Activated T-cell treated with anti-CD3 and anti-CD28 coated beads for 4 hours (primary cell): ENCODE results near the gene SEMA5A.

ENCODE experiments used
- DNase-seq: peaks from one replicate; pipeline ENCODE4 v3.0.0-alpha.2; 2020

The SEMA5A gene

DNA sequence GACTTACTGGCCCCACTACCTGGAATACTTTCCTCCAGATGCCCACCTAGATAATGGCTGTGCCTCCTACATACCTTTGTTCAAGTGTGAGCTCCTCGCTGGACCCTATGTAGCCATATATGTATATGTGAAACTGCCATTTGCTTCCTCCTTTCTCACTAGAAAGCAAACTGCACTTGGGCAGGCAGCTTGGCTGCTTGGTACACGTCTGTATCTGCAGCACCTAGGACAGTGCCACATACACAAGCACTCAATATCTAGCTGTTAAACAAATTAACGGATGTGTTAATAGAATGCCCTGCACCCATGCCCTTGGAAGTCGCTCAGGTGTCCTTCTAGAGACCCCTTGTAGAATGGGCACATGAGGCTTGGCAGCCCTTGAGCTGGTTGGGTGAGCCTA is 301.5 kb downstream of the SEMA5A start:
- no peak for DNase-seq

DNA sequence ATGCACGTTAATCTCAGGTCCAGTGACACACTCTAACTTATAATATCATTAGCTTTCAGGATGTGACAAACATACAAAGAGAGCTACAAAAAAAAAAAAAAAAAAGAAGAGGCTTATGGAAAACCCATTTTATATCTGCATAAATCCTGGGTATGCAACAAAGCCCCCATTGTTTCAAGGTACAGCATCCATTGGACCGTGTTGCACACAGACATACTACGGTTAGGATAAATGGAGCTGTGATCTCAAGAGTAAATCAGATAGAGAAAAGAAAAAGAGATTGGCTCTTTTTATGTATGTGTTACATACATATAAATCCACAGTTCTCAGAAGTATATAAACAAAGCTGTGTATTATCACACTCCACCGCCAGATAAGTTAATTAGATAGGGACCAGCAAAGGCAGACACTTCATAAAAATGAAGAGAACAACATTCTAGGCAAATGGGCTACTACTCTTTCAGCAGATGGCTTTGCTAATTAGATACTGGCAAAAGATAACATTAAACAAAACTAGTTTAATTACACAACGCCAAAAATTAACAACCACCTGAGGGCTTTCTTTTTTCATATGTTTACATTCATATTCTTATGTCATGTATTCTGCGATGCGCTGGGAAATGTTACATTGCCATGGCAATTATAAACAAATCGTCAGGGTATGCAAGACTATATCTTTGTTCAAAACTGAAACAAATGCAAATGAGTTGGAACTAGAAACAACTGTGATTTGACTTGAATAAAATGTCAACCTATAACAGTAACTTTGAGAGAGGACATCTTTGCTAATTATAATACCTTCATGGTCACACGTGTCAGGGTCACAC is 304.2 kb downstream of the SEMA5A start:
- DNase-seq: no peak

DNA sequence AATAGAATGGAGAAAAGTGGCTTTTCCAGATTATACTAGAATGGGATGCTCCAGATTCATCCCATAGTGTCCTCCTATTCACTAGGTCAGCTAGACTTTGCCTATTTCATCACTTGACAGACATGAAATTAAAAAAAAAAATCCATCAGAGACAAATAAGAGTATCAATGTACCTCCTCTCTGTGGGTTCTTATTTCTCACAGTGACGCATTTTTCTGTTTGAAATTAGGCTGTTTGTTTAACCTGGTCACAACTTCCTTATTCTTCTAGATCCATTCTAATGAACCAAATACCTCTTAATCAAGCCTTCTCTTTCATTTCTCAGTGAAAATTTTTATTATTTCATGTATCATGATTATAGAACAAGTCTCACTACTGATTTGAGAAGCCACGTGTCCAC is 305.4 kb downstream of the SEMA5A start:
- DNase-seq: no peak

DNA sequence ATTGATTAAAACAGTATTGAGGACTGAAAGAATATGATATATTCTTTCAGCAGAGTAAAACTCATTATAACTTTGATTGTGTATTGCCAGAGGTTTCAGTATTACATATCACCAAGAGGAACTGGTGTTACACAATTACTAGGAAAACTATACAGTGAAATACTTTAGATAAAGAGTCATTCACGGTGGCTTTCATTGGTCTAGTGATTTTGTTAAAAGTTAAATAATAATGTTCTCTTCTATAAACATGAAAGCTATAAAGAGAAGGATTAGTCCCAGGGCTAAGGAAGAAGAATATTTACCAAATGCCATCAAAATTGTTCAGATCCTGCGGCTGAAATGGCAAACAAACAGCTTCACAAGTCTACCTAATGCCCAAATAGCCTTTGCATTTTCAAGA is 306.2 kb downstream of the SEMA5A start:
- no peak for DNase-seq

DNA sequence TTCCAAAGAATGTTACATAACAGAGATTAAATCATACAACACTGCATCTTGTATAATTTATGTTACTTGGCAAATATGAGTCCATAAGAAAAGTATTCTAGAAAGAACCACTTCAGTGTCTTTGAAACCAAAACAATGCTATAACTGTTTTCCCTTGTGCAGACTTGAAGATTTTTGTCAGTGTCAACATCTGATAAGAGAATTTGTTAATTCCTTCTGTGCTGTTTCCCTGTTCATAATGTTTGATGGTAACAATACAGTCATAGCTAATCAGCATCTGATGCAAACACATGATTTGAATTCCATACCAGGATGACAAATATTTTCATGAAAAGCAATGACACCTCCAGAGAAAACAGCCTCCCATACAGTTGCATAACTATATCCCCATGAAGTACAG is 306.8 kb downstream of the SEMA5A start:
- no peak for DNase-seq

DNA sequence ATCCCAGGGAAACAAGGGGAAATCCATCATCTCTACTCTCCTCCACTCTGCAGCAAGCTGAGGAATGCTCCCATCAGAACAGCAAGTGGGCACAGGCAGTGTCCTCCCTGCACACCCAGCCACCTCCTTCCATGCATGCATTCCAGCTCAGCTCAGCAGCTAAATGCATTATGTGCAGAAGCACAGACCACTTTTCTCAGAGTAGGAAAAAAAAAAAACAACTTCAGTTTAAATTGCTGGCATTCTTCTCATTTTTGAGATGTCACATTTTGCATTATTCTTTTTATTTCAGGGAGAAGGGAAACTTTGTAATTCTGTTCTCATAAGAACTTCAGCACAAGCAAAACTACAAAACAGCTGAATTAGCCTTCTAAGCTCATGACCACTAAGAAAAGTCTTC is 312.2 kb downstream of the SEMA5A start:
- DNase-seq: no peak

DNA sequence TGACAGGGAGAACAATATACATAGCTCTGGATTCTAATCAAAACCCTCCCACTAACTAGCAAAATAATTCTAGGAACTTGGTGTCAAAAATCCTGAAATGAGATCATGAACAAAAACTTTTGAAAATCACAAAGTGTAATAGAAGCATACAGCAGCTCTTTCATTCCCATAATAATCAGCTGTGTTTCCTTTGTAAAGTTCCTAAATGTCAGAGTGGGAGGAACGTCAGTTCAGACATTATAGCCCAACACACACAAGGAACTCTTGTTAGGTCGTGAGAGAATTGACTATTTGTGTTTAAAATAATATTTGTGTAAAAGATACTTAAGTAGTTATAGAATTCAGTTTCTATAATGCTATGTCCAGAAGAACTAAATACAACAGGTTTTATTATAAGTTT is 312.8 kb downstream of the SEMA5A start:
- DNase-seq: no peak

DNA sequence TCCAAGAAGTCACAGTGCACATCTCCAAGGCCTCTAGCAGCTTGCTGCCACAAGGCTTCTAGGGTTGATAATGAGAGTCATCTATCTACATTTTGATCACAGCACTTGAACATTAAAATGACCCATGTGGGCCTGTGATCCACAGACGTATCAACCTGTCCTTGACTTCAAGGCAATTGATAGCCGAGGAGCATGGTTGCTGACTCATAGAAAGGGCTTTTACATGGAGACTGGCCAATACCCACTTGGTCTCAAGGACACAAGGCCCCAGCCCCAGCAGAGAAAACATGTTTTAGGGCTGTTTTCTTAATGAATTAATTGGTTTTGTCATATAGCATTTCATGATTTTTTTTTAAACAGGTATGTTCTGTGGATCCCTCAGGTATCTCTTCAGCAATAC is 314.0 kb downstream of the SEMA5A start:
- DNase-seq: no peak

DNA sequence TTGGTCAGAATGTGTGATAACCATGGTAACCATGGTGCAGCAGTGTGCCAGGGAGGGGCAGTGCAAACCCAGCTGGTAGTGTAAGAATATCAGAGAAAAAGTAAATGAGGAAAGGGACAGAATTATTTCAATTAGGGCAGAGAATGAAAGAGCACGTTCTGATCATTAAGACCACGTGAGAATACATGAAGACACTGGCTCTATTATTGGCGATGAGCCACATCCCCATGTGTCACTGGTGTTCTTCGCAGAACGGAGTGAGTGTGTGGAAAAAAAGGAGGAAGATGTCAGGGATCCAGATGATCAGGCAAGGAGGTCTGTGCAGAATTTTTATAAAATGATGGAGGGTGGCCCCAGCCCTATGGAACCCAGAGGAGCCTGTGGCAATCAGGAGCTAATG is 315.5 kb downstream of the SEMA5A start:
- DNase-seq: no peak

DNA sequence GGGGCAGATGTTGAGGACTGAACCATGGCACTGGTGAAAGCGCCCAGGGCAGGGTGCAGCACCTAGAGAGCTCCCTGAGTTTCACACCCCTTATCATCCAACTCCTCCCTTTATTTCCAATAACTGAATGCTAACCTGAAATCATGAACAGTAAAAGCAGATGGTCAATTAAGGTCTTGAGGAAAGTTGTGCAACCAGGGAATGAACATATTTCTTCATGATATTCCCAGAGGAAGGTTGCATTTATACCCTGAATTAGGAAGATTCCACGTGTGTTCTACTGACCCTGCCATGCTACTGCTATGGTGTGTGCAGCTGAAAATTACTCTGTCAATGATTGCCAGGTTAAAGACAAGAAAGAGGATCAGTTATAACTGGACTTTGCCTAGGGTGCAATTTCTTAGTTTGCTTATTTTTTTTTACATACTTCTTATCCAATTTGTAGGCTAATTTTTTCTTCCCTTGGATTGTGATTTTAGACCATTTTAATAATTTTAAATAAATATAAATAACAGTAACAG is 319.8 kb downstream of the SEMA5A start:
- DNase-seq: no peak

DNA sequence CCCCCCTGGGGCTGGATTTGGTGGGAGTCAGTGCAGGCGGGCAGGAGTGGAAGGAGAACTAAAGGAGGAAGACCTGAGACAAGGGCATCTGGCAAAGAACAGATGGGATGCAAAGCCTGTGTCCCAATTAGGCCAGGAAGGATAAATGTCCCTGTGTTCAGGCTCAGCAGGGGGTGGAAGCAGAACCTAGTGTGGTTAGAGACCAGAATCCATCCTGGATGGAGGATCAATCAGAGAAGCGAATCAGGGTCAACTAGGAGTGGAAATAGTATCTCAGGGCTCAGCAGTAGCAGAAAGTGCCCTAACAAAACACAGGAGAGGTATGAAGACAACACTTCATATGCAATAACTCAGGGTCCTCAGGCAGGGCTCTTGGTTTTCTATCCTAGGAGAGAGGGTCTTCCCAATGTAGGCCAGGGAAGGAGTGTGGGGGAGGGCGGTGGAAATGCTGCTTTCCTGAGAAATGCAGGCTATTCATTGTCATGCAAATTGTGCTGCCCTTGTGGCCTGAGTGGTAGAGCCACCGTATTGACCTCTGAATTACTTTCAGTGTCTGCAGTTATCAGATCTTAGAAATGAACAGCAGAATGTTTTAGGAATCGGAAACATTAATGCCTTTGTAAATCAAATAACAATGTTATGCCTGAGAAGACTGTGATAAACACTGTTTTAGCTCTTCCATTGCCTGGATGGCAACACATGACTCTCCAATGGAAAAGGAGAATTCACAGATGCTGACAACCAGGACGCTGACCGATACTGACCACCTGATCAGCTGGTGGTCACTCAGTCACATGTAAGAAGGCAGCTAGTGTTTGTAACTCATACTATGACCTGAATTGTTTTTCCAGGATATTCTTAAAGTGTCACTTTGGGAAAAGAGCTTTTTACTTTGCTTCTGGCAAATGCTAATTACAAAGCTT is 323.6 kb downstream of the SEMA5A start:
- DNase-seq: no peak

DNA sequence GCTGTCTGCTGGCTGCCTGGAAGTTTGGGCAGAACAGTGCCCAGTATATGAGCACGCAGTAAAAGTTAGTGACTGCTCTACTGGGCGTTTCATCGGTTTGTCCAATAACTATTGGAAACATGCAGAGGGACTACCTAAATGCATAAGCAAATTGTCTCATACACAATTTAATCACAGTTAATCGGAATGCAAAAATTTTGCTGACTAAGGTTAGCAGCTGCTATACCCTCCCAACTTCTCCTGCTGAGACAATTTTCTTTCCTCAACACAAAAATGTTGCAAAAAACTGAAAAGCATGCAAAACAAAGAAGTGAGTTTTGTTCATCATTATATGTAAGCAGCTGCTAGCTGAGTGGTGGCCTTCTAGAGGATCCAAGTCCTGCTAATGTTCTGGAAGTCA is 327.5 kb downstream of the SEMA5A start:
- DNase-seq: no peak

DNA sequence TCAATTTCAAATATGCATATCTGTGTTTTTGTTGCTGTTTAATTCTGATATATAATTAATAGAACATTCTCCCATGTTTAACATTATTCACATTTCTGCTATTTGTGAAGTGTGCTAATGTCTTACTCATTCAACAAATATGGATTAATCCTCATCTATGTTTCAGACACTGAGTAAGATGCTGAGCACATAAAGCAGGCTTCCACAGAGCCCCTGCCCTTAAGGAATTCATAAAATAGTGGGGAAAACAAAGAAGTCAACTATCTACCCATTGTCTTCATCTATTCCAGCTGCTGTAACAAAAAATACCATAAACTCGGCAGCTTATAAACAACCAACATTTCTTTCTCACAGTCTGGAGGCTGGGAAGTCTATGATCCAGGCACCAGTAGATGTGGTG is 333.3 kb downstream of the SEMA5A start:
- DNase-seq: no peak

DNA sequence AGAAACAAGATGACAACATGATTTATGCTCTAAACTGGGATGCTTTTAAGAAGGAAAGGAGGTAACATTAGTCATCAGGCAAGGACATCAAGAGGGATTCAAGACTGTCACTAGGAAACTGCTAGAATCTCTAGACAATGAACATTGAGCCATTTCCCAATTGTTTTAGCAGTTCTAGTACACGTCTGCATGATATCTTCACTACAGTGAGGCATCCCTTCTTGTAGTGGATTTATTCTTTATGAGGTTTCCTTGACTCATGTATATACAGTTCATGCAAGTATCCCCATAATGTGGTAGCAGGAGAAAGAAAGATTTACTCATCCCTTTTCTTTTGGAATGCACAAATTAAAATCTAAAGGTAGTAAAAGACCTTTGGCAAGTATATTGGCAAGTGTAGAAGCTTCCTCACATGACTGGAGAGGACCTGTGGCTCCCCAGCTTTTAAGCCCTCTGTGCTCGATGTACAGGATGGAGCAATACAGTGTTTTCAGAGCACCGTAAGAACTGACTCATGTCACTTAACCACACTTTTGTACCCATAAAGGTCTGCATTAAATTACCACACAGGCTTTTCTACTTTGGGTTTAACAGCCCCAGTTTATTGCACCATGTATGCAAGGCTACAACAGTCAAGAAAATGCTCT is 335.9 kb downstream of the SEMA5A start:
- DNase-seq: no peak

DNA sequence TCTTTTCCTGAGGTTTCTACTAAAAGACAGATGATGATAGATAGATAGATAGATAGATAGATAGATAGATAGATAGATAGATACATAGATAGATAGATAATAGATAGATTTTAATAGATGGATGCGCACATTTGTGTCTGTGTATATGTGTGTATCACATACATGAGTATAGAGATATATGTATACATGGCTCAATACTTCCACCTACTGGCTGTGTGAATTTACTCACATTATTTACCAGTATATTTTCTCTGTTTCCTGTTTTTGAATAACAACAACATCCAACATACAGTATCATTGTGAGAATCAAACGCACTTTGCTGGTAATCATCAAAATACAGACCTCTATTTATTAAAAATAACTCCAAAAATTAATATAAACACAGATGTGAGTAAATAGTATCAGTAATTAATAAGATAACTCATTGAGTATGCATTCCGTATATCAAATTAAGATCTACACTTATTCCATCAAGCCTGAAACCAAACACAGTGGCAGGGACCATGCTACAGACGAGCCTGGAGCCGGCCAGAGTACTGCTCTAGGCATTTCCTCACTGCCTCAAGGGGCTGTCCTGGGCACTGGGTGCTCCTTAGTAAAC is 338.0 kb downstream of the SEMA5A start:
- DNase-seq: no peak

DNA sequence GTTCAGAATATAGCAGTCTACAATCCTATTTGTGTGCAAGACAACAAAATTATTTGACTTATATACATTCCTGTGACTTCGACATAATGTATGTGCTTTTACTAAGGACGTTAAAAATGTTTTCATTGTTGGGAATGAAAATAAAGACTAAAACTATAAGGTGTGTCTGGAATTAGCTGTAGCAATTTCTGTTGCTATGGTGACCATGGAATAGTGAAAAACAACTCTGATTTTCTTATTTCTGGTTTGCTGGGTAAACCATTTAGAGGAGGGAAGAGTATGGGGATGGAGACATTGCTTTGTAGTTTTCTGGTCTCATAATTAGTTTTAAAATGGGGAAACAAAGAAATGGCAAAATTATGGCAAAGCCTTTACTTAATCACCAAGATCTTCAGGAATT is 343.2 kb downstream of the SEMA5A start:
- DNase-seq: no peak

DNA sequence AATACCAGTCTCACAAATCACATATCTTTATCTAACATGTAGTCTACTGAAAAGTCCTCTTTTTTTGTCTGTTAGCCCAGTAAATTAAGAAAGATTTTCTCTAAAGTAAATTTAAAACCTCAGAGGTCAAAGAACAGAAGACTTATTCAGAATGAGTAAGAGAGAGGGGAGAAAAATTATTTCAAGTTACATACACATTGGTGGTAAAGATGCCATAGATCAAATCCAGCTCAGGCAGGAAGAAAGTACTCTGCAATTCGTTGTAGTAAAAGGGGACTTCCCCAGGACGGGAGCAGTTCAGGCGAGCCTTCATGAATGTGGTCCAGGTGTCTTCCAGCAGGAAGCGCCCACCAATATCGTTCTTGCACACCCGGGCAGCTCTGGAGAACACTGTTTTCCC is 344.1 kb downstream of the SEMA5A start:
- no peak for DNase-seq

DNA sequence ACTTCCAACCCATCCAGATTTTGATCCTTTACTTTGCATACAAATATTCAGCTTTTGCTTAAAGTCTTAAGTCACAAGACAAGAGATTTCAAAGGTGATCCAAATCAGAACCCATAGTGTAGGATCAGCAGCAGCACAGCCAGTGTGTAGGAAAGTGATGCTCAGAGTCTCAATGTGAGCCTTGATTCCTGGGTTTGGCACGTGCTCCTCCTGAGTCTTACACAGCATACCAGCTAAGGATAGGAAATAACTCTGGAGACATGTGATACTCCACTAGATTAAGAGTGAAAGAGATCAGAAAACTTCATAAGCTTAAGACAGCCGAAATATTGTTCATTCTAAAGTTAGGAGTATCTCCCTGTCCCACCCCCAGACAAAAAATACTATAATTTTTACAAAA is 344.9 kb downstream of the SEMA5A start:
- no peak for DNase-seq

DNA sequence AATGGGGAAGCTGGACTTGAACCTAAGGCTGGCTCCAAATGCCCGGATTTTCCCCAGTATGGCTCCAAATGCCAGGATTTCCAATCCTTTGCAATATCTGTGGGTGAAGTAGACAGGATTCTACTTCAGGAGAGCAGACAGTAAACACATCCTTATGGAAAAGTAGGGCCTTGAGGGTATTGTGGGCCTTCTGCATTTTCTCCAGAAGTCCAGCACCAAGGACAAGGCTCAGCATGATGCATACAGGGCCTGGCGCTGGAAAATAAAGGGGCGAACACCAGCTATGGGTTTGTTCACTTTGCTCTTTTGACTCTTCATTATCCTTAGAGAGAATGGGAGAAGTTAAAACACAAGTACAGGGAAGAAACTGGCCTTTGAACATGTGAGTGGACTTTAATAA is 347.5 kb downstream of the SEMA5A start:
- DNase-seq: no peak

DNA sequence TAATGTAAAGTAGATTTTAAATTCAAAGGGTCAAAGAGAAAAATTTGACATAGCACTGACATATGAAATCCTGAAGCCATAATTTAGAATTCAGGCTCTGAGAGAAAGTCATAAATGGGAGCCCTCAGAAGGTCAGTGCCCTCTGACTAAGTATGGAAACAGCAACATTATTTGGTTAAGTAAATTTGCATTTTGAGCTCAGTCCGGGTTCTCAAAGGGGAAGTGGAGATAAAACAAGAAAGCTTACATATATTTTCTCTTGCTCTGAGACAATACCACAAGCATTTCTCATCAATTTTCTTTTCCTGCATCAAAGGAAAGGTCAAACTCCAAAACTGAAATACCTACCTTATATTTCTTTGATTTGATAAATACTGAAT is 348.0 kb downstream of the SEMA5A start:
- no peak for DNase-seq

DNA sequence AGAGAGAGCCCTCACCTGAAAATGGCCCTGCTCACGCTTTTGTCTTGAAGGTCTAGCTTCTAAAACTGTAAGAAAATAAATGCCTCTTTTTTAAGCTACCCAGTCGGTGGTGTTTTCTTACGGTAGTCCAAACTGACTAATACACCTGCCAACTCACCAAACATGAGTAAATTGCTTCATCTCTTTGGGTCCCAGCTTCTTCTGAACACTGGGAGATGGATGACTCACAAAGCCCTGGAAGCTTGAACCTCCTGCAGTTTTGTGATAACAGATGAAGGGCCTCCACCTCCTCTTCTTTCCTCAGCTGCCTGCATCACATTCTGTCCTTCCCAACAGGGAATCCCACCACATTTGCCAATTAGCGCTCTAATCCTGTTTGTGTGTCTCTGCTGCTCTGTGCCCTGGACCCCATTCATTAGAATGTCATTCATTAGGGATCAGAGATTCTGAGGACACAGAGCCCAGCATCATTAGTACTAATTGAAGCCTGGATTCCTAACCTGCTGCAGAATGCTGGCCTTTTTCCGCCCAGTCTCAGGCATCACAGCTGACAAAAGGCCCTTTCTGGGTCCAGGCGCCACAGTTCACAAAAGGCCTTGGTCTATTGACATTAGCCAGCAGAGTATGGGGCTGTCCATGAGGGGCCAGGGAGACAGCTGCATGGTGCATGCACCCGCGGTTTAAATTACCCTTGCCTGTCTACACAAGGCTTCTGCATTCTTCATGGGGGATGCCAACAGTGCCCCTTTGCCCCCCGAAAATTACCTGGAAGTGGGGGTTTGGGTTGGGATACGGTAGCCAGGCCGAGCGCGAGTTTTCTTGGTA is 349.3 kb downstream of the SEMA5A start:
- no peak for DNase-seq

DNA sequence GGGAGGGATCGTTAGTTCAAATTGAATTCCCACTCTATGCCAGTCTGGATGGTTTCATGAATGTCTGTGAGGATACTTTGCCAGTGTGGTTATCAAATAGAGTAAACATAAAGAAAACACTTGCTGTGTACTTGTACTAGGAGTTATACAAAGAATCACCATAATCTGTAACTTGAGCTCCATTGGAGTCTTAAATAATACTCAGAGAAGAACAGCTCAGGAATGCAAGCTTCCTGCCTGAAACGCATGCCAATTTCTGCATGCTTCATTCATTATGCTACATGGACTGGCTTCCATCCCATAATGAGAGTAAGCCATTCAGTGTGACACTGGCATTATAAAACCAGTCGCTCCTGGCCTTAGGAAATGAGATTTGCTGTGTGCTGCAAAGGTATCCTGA is 351.4 kb downstream of the SEMA5A start:
- no peak for DNase-seq
